Heart right ventricle (tissue), 16 donors: ENCODE measurements around the gene PNMA8B. TPM values are rescaled to one million over a fixed set of nuclear protein-coding genes. Genes with fewer than 3 reads are reported as not detected.

Experiments used
- ATAC-seq, 8 donors: fragments of 200-7000 bp; cut with Tn5 transposase; one replicate each; pipeline ENCODE4 v1.9.1; 2020; ENCODE audit warnings: mild to moderate bottlenecking in 8 of 8, moderate library complexity in 8 of 8, moderate number of reproducible peaks in 1 of 8
- DNase-seq, 2 donors: peaks; one replicate each; pipeline ENCODE4 v3.0.0-alpha.2; 2020
- H3K27ac ChIP-seq, 10 donors: fragments of 200-600 bp; sonication (generic) in 2 of 10; one replicate each; pipeline versions ENCODE4 v1.5.0 to v1.8.0; 2020 to 2022; ENCODE audit warnings: mild to moderate bottlenecking in 3 of 10
- H3K27me3 ChIP-seq, 7 donors: fragments of 200-600 bp; one replicate each; pipeline ENCODE4 v1.8.0; 2021 to 2022; ENCODE audit warnings: mild to moderate bottlenecking in 2 of 7
- H3K36me3 ChIP-seq, 9 donors: fragments of 200-600 bp; sonication (generic) in 1 of 9; one replicate each; pipeline versions ENCODE4 v1.5.0 to v1.8.0; 2020 to 2022; ENCODE audit warnings: mild to moderate bottlenecking in 2 of 9
- H3K4me1 ChIP-seq, 9 donors: fragments of 200-600 bp; sonication (generic) in 1 of 9; one replicate each; pipeline versions ENCODE4 v1.5.0 to v1.8.0; 2020 to 2022; ENCODE audit warnings: mild to moderate bottlenecking in 4 of 9
- H3K4me3 ChIP-seq, 10 donors: fragments of 200-600 bp; sonication (generic) in 2 of 10; one replicate each; pipeline versions ENCODE4 v1.5.0 to v1.8.0; 2020 to 2022; ENCODE audit warnings: mild to moderate bottlenecking in 7 of 10, moderate library complexity in 2 of 10
- H3K9me3 ChIP-seq, 11 donors: fragments of 200-600 bp in 10 of 11; sonication (generic) in 2 of 11; one replicate each; pipeline versions ENCODE4 v1.5.0 to v1.8.0; 2013 to 2022; ENCODE audit warnings: mild to moderate bottlenecking in 2 of 11, control low read depth in 1 of 11, moderate library complexity in 1 of 11
- WGBS, 2 donors: extraction: QIAGEN DNeasy Blood & Tissue Kit; methylation state at CpG; one replicate each; pipeline ENCODE4 v1.1.7; 2013; ENCODE audit warnings: inconsistent platforms in 1 of 2; 5-methylcytosine and 5-hydroxymethylcytosine counted together
- intact Hi-C, 10 donors: fragments of 100-400 bp; cut with DNase I; formaldehyde crosslinking; loops; one replicate each; pipeline versions ENCODE4 v1.11.1 to v1.14.2; 2022
- polyA plus RNA-seq, 2 donors: library from polyadenylated mRNA; stranded (reverse); fragments of 200-250 nt; gene quantifications; one replicate each; pipeline ENCODE4 v1.2.3, GENCODE V29; 2013
- total RNA-seq, 10 donors: library from RNA; stranded (reverse); fragmentation: NEBNext Ultra II Directional in 3 of 10; extraction: Animal tissue kit (Norgen Biotek cat#: 25700) in 3 of 10; gene quantifications; one replicate each; pipeline versions ENCODE4 v1.2.1 to v1.2.4, GENCODE V29; 2021 to 2023
- TF ChIP-seq, protein P1 (sequence below), 9 donors: fragments of 200-600 bp; sonication (generic) in 2 of 9; IDR thresholded peaks; one replicate each; pipeline versions ENCODE4 v1.5.0 to v1.8.0; 2021 to 2022; ENCODE audit warnings: antibody characterized with exemption in 9 of 9, mild to moderate bottlenecking in 5 of 9, moderate library complexity in 1 of 9
- donor health status: Arrhythmogenic right ventricular cardiomyopathy.
- donor health status: ischemic (EF 13 %, LVEDD 7.1; RV severe dilation, severe dysfunction).
- donor health status: healthy with polysubstance abuse.
- donor health status: DM: no; HTN: yes; CAD: no.
- donor health status: DM: no; HTN: no; CAD: no.
- donor health status: ischemic (EF 25% LVEDD 6.9; RV normal size, moderate dysfunction).
- donor health status: ischemic (EF 25% LVEDD 5.7; RV mildly dilated, moderate dysfunction).
- donor health status: healthy.
- donor health status: DM: yes; HTN: yes; CAD: no.
- donor health status: Ischemic cardiomyopathy.
- donor health status: ischemic (EF 35%, LVEDD 5.7; RV mildly dilated, moderate dysfunction).
- donor health status: nonischemic (EF 11% LVEDD 7.7; RV severe dilation, severe dysfunction).
- donor health status: DM: yes; HTN: yes; CAD: no.
- donor health status: PGD.
- donor health status: ischemic (EF 29% LVEDD 5.4; RV normal size, mild dysfunction).
- donor health status: nonischemic (EF 23%, LVEDD 6.1; RV moderate dilation, normal function).

Gene PNMA8B
- total and polyA plus RNA-seq, 12 donors, result 0.37 to 0.95 (median 0.65) TPM

DNA sequence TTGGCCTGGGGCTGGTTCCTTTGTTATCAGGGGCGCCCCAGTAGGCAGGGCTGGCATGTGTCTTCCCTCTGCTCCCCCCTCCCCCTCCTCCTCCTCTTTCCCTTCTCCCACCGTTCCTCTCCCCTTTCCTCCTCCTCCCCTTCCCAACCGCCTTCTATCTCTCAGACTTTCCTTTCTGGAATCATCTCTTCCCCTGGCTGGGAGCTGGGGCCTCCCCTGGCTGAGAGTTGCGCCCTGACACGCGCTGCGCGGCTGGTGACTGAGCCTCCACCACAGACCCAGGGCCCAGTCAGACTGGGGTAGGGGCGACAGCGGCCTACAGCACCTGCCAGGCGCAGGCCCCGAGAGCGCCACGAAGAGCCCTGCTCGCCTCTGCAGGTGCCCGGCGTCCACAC, 2.8 kb downstream of the PNMA8B start:
- Histone ChIP-seq H3K4me1 (peaks cover 7 to 58% (median 37%) of the 10 kb centered on the region in 9 donors), H3K36me3 (no peaks in the 10 kb centered on the region), H3K9me3 (no peaks in the 10 kb centered on the region), H3K4me3 (peak overlapping the region; percentile 21 to 62 (median 56)), H3K27me3 (peaks cover 3 to 82% (median 63%) of the 10 kb centered on the region in 7 donors), H3K27ac (peak overlapping the region in 9 of 10 donors; percentile 27 to 85 (median 75))
- intact Hi-C loops, result loop anchor here in 1 of 10 donors (10.0 kb wide), 1 partner anchor 218 kb away; no protein-coding TSS in a partner anchor
- TF ChIP-seq, protein P1, sequence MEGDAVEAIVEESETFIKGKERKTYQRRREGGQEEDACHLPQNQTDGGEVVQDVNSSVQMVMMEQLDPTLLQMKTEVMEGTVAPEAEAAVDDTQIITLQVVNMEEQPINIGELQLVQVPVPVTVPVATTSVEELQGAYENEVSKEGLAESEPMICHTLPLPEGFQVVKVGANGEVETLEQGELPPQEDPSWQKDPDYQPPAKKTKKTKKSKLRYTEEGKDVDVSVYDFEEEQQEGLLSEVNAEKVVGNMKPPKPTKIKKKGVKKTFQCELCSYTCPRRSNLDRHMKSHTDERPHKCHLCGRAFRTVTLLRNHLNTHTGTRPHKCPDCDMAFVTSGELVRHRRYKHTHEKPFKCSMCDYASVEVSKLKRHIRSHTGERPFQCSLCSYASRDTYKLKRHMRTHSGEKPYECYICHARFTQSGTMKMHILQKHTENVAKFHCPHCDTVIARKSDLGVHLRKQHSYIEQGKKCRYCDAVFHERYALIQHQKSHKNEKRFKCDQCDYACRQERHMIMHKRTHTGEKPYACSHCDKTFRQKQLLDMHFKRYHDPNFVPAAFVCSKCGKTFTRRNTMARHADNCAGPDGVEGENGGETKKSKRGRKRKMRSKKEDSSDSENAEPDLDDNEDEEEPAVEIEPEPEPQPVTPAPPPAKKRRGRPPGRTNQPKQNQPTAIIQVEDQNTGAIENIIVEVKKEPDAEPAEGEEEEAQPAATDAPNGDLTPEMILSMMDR (IDR thresholded peaks at IDR 0.05), result no peak
- ATAC-seq, result peak in 5 of 8 donors; percentile 2 to 16 (median 3)
- WGBS, 2 donors, result 24 to 33% methylated on average over 17 of the region's 17 CpGs
- no peak for DNase-seq

DNA sequence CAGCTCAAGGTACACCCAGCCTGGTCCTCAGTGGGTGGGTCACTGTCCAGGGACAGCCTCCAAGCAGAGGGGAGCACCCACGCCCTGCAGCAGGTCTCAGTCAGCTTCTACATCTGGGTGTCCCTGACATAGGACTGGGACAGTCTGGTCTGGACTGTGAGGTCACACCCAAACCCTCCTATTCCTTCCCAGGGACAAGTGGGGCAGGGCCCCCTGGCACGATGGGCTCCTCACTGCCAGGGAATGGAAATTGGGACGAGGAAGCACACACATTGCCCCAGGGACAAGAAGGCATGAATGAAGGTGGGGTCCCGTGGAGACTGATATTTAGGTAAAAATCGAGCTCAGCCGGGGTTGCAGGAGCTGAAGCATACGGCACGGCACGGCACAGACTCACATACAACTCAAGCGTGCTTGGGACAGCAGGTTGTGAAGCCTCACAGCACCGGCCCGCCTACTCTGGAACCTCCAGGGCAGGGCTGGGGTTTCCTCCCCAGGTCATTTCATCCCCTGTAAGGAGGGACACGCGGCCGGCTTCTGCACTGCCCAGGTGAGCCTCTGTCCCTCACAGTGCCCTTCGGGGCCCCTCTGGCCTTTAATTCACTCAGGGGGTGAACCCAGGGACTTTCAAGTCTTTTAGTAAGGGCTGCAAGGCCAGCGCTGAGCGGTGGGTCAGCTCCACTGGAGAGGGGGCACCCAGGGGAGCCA, 3.5 kb downstream of the PNMA8B start:
- intact Hi-C loops, result loop anchor here in 1 of 10 donors (10.0 kb wide), 1 partner anchor 217 kb away; no protein-coding TSS in a partner anchor
- Histone ChIP-seq H3K4me3 (peak overlapping the region in 2 of 10 donors; percentile 49 to 62), H3K4me1 (peaks cover 13 to 65% (median 45%) of the 10 kb centered on the region in 9 donors), H3K36me3 (no peaks in the 10 kb centered on the region), H3K27me3 (peaks cover 3 to 89% (median 69%) of the 10 kb centered on the region in 7 donors), H3K27ac (no peak overlapping the region), H3K9me3 (no peaks in the 10 kb centered on the region)
- WGBS, 2 donors, result 62 to 66% methylated on average over 18 of the region's 18 CpGs
- DNase-seq (no peak), ATAC-seq (no peak)
- TF ChIP-seq, protein P1 (IDR thresholded peaks at IDR 0.05), result no peak

DNA sequence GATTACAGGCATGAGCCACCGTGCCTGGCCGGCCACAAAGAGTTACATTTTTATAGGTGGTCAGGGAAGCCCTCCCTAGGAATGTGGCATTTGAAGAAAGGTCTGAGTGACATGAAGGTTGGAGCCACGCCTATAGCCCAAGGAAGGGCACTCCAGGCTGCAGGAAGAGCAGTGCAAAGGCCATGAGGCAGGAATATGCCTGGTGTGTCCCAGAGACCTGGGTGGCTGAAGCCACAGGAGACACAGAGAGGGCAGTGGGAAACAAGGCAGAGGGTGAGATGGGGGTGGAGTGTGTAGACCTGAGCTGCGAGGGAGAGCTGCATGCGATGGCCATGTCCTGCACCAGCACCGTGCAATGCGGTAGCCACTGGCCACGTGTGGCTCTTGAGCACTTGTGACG, 4.9 kb downstream of the PNMA8B start:
- Histone ChIP-seq H3K4me3 (no peak overlapping the region), H3K27ac (no peak overlapping the region), H3K9me3 (no peaks in the 10 kb centered on the region), H3K4me1 (peaks cover 14 to 66% (median 45%) of the 10 kb centered on the region in 9 donors), H3K27me3 (peaks cover 3 to 94% (median 73%) of the 10 kb centered on the region in 7 donors), H3K36me3 (no peaks in the 10 kb centered on the region)
- intact Hi-C loops, result loop anchor here in 1 of 10 donors (10.0 kb wide), 1 partner anchor 216 kb away; no protein-coding TSS in a partner anchor
- DNase-seq, result no peak
- ATAC-seq, result no peak
- 65 to 73% methylated on average over 9 of the region's 9 CpGs for WGBS, 2 donors
- TF ChIP-seq, protein P1 (IDR thresholded peaks at IDR 0.05), result no peak

DNA sequence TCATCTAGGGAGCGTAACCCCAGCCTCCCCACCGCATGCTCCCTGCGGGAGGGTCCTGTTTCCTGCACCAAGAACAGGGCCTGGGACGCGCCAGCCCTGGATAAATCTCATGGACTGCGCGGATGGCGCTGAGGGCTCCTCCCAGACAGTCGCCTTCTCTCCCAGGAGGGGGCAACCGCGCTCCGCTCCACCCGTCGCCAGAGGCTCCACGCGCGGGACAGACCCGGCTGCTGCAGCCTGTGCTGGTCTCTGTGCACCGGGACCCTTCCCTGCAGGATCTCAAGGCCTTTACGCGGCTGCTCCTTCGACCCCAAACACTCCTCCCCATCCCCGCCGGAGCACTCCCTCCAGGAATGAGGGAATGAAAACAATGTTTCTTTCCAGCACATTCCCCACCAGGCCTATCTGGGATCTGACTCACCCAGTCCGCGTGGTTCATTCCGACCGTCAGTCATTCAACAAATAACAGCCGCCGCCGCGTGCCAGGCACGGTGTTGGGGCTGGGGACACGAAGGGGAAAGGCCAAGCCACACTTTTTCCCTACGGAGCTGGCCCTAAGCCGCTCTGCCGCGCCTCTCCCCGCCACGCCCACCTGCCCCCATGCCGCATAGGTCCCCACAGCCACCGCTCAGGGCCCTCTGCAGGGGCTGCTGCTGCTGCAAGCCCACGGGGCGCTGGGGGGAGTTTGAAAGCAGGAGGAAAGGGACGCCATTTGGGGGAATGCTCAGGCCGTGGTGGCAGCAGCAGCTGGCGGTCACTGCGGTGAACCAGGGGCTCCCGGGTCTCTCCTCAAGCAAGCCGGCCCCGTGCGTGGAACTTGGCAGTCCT, 6.0 kb downstream of the PNMA8B start:
- ATAC-seq (peak in 7 of 8 donors; percentile 45 to 65 (median 59)), DNase-seq (peak; percentile 45 to 64)
- WGBS, 2 donors, result 4 to 7% methylated on average over 52 of the region's 52 CpGs
- Histone ChIP-seq H3K4me3 (peak overlapping the region in 9 of 10 donors; percentile 3 to 38 (median 19)), H3K27me3 (peaks cover 3 to 83% (median 73%) of the 10 kb centered on the region in 7 donors), H3K36me3 (no peaks in the 10 kb centered on the region), H3K27ac (no peak overlapping the region), H3K4me1 (peaks cover 14 to 54% (median 45%) of the 10 kb centered on the region in 9 donors), H3K9me3 (no peaks in the 10 kb centered on the region)
- TF ChIP-seq, protein P1 (IDR thresholded peaks at IDR 0.05), result peak; percentile 8 to 57 (median 46)
- intact Hi-C loops, result loop anchor here in 9 of 10 donors (2.0 to 10.0 kb wide), 9 partner anchors 25 to 215 kb away; no protein-coding TSS in a partner anchor
